AG10803 (cell line): ENCODE data around the gene SLC6A15.

Experiments used
- DNase-seq: peaks from one replicate; pipeline ENCODE4 v3.0.0; 2010; ENCODE audit warnings: low read depth
- H3K4me3 ChIP-seq: 2 replicates; pipeline ENCODE4 v1.5.1; 2011; ENCODE audit warnings: mild to moderate bottlenecking, low read length, control low read depth
- CTCF ChIP-seq: conservative IDR thresholded peaks from 2 replicates; pipeline ENCODE4 v1.5.1; 2011; ENCODE audit warnings: mild to moderate bottlenecking, low read length, control low read depth, inconsistent platforms

SLC6A15 gene

GRCh38 chr12:84822525-84822924, 90.1 kb downstream of the SLC6A15 start:
- peak; percentile 88 for DNase-seq
- no peak for TF ChIP-seq CTCF
- H3K4me3 ChIP-seq = no peak overlapping the region

GRCh38 chr12:84816916-84817695, 95.5 kb downstream of the SLC6A15 start:
- no peak overlapping the region for H3K4me3 ChIP-seq
- no peak for DNase-seq
- no peak for TF ChIP-seq CTCF

DNA sequence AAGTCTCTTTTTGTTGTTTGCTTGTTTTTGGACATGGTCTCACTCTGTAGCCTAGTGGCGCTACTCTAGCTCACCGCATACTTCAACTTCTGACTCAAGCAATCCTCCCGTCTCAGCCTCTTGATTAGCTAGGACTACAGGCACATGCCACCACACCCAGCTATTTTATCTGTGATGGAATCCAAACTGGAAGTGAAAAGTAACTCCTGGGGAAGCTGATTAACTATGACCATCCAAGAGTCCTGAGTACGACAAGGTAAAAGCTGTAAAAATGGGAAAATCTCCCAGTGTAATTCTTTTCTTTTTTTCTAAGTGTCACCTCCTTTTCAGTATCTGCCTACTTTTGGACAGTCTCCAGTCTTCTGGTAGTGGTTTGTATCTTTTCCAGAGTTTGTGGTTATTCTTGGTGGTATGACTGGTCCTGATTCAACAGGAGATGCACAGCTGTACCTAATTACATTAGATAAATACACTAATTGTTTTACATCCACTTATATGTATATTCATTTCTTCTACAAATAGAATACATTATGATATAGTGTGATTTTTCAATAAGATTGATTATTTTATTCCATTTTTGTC, 97.8 kb downstream of the SLC6A15 start:
- no peak overlapping the region for H3K4me3 ChIP-seq
- DNase-seq = peak; percentile 75
- TF ChIP-seq CTCF = no peak

DNA sequence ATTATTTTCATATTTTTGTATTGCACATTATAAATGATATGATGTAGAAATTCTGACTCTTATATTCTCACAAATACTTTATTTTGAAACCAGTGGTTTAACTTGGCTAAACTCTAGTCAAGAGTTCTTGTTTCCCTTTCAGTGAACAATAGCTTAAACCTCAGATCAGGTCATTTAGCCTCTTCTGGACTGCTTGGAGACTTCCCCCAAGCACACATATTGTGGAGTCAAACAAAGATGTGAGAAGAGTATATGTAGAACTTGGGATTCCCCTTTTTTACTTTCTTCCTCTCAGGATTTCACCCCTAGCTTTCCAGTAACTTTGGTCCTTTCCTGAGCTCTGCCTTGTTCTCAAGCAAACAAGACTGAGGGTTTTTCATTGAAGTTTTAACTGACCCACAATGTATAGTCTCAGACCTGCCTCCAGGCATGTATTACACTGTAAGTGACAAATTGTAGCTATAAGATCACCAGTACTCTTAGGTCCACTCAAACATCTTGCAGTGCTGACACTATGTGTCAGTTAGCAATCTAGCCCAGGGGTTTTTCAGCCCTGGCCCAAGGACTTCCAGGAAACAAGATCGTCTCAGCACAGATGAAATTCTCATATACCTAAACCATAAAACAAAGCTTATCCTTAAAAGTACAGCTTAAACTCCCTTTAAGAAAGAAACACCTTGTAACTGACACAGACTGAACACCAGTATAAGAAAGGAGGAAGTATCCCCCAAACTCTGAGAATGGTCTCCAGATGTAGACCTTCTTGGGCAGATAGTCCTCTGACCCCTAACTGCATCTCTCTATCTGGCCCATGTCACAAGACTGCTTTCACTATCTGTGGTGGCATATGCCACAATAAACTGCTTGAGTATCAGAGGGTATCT, 98.6 kb downstream of the SLC6A15 start:
- DNase-seq = no peak
- no peak overlapping the region for H3K4me3 ChIP-seq
- TF ChIP-seq CTCF = no peak

DNA sequence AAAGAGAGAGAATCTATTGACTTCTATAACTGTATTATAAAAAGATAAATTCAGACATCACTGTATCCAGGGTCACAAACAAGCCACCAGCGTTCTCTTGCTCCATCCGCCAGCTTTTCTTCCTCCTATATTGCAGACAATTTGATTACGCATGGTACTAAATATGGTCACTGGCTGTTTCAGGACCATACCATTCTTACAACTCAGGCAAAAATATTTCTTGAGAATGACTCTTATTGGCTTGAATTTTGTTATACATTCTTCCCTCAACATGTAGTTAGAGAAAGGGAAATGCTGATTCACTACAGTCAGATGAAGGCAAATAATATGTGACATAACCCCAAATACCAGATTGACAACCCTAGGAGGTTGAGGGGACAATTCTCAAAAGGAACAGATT, 101.3 kb downstream of the SLC6A15 start:
- H3K4me3 ChIP-seq = no peak overlapping the region
- TF ChIP-seq CTCF = no peak
- peak; percentile 57 for DNase-seq

DNA sequence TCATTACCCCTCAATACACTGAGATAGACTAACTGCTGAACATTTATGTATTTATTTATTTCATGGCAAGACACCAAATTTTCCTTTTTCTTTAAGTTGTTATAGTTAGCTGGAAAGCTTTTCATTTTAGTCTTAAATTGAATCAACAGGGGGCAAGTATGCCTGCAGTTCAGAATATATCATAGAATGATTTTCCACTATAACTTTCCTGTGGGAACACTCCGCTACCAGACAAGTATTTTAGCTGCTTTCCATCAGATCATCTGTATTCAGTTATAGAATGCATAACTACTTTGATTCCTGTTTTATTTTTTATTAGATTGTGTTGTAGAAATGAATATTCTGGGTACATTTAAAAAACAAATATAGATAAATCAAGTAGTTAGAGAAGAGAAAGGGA, 102.0 kb downstream of the SLC6A15 start:
- TF ChIP-seq CTCF = no peak
- DNase-seq = no peak
- H3K4me3 ChIP-seq = no peak overlapping the region
